ENCODE measurements around the gene R3HDM2. TPM values are rescaled to one million over a fixed set of nuclear protein-coding genes. Genes with fewer than 3 reads are reported as not detected.

The R3HDM2 gene
- total RNA-seq = 51.6 TPM

GRCh38 chr12:57430931-57431566 lies at the start of gene R3HDM2:
R3HDM2 (minus strand) TSS chr12:57431043; CDS start chr12:57310428, 120,615 bp downstream.

GRCh38 chr12:57479376-57480115 lies 48.7 kb upstream of the R3HDM2 start, which contains the start of gene ARHGAP9:
ARHGAP9 (minus strand) TSS chr12:57479866; CDS start chr12:57479406, 460 bp downstream.

GRCh38 chr12:57459750-57460467 lies 29.1 kb upstream of the R3HDM2 start, which contains the start of gene GLI1:
GLI1 (plus strand) TSS chr12:57459785; CDS start chr12:57463692, 3,907 bp downstream.

GRCh38 chr12:57454566-57455373 lies 23.9 kb upstream of the R3HDM2 start, which contains the start of gene INHBE:
INHBE (plus strand) TSS chr12:57455307; CDS start chr12:57455537, 230 bp downstream.

GRCh38 chr12:57434517-57435223 lies 3.8 kb upstream of the R3HDM2 start, which contains the start of gene INHBC:
INHBC (plus strand) TSS chr12:57434784; CDS start chr12:57434887, 103 bp downstream.

DNA sequence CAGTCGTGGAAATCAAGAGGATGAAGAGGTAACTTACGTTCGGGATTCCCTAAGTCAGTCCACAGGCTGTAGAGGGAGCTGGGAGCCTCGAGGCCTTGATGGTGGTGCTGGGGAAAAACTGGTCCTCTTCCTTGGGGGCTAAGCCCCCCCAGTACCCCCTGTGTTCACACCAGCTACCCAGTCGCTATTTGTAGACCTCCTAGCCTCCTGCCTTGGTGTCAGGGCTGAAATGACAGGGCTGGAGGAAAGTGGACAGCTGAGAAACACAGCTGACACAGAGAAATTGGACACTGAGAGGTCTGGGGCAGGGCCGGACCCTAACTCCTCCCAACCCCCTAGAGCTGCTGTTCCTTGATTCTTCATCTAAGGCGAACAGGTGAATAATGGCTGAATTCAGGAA lies 179.9 kb downstream of the R3HDM2 start, which contains the start of gene STAC3:
TSS of gene STAC3 (minus strand) at position 232 of the 400 bp plus-strand sequence. CDS start 1,551 bp downstream, outside the sequence.

DNA sequence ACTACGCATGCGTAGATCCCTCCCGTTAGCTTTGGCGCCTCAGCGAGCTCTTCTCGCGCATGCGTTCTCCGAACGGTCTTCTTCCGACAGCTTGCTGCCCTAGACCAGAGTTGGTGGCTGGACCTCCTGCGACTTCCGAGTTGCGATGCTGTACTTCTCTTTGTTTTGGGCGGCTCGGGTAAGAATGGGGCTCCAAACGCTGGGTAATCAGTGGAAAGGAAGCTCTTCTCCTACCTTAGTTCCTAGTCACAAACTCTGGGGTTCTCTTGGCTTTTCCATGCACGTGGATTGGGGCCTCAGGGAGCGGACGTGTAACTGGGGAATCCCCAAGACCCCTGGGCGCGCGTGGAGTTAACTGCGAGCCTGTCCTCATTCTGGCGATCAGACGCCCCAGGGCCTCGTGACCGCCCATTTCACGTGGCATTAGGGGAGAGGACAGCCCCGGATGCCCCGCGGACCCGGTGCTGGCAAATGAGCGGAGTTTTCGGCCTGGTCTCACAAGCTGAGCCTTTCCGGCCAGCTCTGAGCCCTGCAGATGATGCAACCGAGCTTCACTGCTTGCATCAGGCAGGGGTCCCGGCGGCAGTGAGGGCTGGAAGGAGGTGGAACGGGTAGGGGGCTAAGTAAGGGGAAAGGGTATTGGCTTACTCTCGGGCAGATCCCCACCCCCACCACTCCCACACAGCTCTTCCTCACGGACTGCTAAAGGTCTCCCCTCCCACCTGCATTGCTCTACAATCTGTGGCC lies 201.0 kb downstream of the R3HDM2 start, which contains the start of gene SHMT2:
TSS of gene SHMT2 (plus strand) at position 78 of the 747 bp plus-strand sequence. CDS start at position 146, 68 bp downstream.

DNA sequence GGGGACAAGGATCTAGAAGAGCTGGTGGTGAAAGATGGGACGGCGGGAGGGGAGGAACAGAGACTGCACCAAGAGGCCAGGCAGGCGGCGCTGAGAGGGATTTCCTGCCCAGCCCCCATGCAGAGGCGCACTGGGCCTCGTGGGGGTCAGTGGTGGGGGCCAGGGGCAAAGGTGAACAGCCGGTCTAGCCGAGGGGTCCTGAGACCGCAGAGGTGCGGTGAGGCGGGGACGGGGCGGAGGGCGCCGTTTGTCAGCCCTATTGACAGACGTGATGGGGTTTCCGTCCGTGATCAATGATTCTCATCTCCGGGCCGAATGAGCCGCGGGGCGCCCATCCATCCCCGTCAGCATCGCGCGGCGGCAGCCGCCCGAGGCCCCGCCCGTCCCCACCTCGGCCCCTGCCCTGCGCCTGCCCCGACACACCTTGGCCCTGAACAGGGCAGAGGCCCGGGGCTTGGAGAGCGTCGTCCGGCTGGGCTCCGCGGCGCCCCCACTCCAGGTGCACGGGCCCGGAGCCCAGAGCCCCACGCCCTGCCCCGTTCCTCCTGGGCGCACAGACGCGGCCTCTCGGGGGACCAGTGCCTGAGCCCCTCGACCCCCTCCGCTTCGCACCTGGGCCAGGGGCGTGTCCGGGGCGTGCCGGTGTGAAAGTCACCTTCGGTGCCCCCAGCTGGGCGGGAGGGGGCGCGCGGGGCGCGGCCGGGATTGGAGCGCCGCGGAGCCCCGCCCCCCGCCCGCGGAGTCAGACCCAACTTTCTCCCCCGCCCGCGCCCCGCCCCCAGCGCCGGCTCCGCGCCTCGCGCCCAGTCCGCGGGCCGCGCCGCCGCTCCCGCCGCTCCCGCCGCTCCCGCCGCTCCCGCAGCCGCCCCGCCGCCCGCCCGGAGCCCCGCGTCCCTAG lies 214.6 kb downstream of the R3HDM2 start, which contains the start of gene NXPH4:
TSS of gene NXPH4 (plus strand) at position 781 of the 898 bp plus-strand sequence. CDS start 176 bp downstream, outside the sequence.

Small RNAs within 50 kb of the gene (small RNA-seq; reads per million reads assigned to genes)
- not detected for gene RNU6-879P (ENCODE audit: low replicate concordance)

Other genes starting within 250 kb of the R3HDM2 start
- 8.5 TPM for gene NXPH4, start 214.2 kb downstream of the R3HDM2 start, total RNA-seq
- gene SHMT2, start 201.3 kb downstream of the R3HDM2 start, total RNA-seq = 77.4 TPM
- gene STAC3, start 179.9 kb downstream of the R3HDM2 start, total RNA-seq = 83.0 TPM
- 0.41 TPM for gene INHBC, start 3.7 kb upstream of the R3HDM2 start, total RNA-seq
- 0.23 TPM for gene INHBE, start 24.3 kb upstream of the R3HDM2 start, total RNA-seq
- 13.4 TPM for gene GLI1, start 28.7 kb upstream of the R3HDM2 start, total RNA-seq
- 10.7 TPM for gene ARHGAP9, start 48.8 kb upstream of the R3HDM2 start, total RNA-seq
- gene MARS1, start 57.0 kb upstream of the R3HDM2 start, total RNA-seq = 95.8 TPM
- gene DDIT3, start 89.5 kb upstream of the R3HDM2 start, total RNA-seq = 45.3 TPM
- gene MBD6, start 91.8 kb upstream of the R3HDM2 start, total RNA-seq = 32.7 TPM
- 85.7 TPM for gene DCTN2, start 116.1 kb upstream of the R3HDM2 start, total RNA-seq
- 0.35 TPM for gene KIF5A, start 119.0 kb upstream of the R3HDM2 start, total RNA-seq
- 22.2 TPM for gene PIP4K2C, start 160.1 kb upstream of the R3HDM2 start, total RNA-seq
- gene DTX3, start 173.8 kb upstream of the R3HDM2 start, total RNA-seq = 44.4 TPM
- gene ARHGEF25, start 180.4 kb upstream of the R3HDM2 start, total RNA-seq = 29.2 TPM
- 1.3 TPM for gene B4GALNT1, start 202.2 kb upstream of the R3HDM2 start, total RNA-seq